Measurements from ENCODE around the gene FRAS1. TPM values are rescaled to one million over a fixed set of nuclear protein-coding genes. Genes with fewer than 3 reads are reported as not detected.

Gene FRAS1
- total RNA-seq, 2 donors from 2014 or later = 2.0 to 7.1 TPM

GRCh38 chr4:78020677-78021076 is 36.4 kb upstream of the FRAS1 start:
- TF ChIP-seq, protein P1, sequence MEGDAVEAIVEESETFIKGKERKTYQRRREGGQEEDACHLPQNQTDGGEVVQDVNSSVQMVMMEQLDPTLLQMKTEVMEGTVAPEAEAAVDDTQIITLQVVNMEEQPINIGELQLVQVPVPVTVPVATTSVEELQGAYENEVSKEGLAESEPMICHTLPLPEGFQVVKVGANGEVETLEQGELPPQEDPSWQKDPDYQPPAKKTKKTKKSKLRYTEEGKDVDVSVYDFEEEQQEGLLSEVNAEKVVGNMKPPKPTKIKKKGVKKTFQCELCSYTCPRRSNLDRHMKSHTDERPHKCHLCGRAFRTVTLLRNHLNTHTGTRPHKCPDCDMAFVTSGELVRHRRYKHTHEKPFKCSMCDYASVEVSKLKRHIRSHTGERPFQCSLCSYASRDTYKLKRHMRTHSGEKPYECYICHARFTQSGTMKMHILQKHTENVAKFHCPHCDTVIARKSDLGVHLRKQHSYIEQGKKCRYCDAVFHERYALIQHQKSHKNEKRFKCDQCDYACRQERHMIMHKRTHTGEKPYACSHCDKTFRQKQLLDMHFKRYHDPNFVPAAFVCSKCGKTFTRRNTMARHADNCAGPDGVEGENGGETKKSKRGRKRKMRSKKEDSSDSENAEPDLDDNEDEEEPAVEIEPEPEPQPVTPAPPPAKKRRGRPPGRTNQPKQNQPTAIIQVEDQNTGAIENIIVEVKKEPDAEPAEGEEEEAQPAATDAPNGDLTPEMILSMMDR (IDR thresholded peaks at IDR 0.05) = no peak
- Histone ChIP-seq H3K27me3 (replicated peaks; ENCODE audit: insufficient read depth) (no peaks in the 10 kb centered on the region), H3K36me3 (no peaks in the 10 kb centered on the region), H3K4me1 (ENCODE audit: control insufficient read depth in 1 of 2, low read depth in 2 of 2) (no peaks in the 10 kb centered on the region), H3K4me3 (no peak overlapping the region), H3K9me3 (no peaks in the 10 kb centered on the region), H3K27ac (no peak overlapping the region)
- DNase-seq (ENCODE audit: low spot score) (no peak), ATAC-seq (ENCODE audit: insufficient number of reproducible peaks, low FRiP score, low read depth) (no peak)

DNA sequence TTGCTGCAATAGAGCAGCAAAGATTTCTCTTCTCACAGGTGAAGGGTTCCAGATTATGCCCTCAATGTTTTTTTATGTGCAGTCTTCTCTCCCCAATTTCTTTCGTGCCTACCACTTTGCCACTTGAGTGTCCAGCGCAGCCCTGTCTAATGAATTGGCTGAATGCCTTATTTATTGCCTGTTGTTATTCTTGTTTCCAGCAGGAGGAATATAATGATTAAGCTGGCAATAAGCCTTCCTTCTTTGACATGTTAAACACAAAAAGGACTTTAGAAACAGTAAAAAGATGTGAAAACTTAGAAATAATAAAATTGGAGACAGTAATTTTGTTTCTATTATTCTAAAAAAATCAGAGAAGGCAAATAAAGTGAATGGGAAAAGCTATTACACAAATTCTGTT is 34.6 kb upstream of the FRAS1 start:
- Histone ChIP-seq H3K4me1 (ENCODE audit: control insufficient read depth in 1 of 2, low read depth in 2 of 2) (no peaks in the 10 kb centered on the region), H3K36me3 (no peaks in the 10 kb centered on the region)

GRCh38 chr4:78024085-78024484 is 33.0 kb upstream of the FRAS1 start:
- H3K4me3 ChIP-seq = no peak overlapping the region
- TF ChIP-seq, protein P1 (IDR thresholded peaks at IDR 0.05) = no peak
- no peaks in the 10 kb centered on the region for H3K4me1 ChIP-seq (ENCODE audit: control insufficient read depth in 1 of 2, low read depth in 2 of 2)
- H3K9me3 ChIP-seq = no peaks in the 10 kb centered on the region
- DNase-seq (ENCODE audit: low spot score) = no peak
- no peak overlapping the region for H3K27ac ChIP-seq
- ATAC-seq (ENCODE audit: insufficient number of reproducible peaks, low FRiP score, low read depth) = no peak
- no peaks in the 10 kb centered on the region for H3K27me3 ChIP-seq (replicated peaks; ENCODE audit: insufficient read depth)
- H3K36me3 ChIP-seq = no peaks in the 10 kb centered on the region

More for the DNA sequence above, 34.6 kb upstream of the FRAS1 start:
- Histone ChIP-seq H3K27me3 (replicated peaks; ENCODE audit: insufficient read depth) (no peaks in the 10 kb centered on the region), H3K4me3 (no peak overlapping the region), H3K27ac (no peak overlapping the region), H3K9me3 (no peaks in the 10 kb centered on the region)
- DNase-seq (ENCODE audit: low spot score) (no peak), ATAC-seq (ENCODE audit: insufficient number of reproducible peaks, low FRiP score, low read depth) (no peak)
- TF ChIP-seq, protein P1 (IDR thresholded peaks at IDR 0.05) = no peak

DNA sequence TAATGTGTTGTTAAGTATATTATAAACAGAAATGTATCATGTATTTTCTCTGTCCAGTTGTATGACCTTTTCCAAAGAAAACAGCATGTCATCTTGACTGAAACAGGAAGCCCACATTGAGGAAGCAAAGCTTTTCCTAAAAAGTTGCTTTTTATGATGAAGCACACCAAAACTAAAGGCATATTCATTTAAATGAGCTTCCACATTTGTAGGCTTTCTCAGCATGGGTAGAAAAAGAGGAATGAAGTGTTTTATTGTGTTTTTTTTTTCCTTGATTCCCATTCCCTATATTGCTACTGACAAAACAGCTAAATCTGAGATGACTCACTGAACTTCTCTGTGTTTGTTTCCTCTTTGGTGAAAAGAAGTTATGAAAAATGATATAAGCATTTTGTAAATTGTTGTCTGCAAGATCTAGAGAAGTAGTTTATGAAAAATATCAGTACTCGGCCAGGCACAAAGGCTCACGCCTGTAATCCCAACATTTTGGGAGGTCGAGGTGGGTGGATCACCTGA is 32.5 kb upstream of the FRAS1 start:
- no peak for ATAC-seq (ENCODE audit: insufficient number of reproducible peaks, low FRiP score, low read depth)
- no peaks in the 10 kb centered on the region for H3K9me3 ChIP-seq
- H3K4me3 ChIP-seq = no peak overlapping the region
- no peaks in the 10 kb centered on the region for H3K4me1 ChIP-seq (ENCODE audit: control insufficient read depth in 1 of 2, low read depth in 2 of 2)
- H3K27ac ChIP-seq = no peak overlapping the region
- no peaks in the 10 kb centered on the region for H3K27me3 ChIP-seq (replicated peaks; ENCODE audit: insufficient read depth)
- no peak for DNase-seq (ENCODE audit: low spot score)
- TF ChIP-seq, protein P1 (IDR thresholded peaks at IDR 0.05) = no peak
- no peaks in the 10 kb centered on the region for H3K36me3 ChIP-seq

DNA sequence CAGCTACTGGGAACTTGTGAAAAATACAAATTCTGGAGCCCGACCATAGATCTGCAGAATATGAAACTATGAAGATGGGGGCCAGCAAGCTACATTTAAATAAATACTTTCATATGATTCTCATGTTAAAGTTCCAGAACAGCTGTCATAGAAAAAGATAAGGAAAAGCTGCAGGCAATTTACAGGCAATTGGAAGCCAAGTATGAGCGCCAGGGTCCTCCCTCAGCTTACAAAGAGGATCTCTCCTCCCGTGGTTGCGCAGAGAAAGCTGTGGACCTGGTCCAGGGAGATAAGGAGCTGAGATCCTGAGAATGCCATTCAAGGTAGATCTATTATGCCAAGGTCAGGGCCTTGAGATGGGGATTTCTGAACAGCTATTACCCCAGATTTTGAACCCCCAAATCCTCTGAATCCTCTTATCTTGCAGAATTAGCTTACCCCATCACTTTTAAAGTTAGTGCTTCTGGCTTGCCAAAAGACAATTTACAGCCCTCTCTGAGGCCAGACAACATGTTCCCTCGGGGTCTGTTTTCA is 25.6 kb upstream of the FRAS1 start:
- no peak for ATAC-seq (ENCODE audit: insufficient number of reproducible peaks, low FRiP score, low read depth)
- TF ChIP-seq, protein P1 (IDR thresholded peaks at IDR 0.05) = no peak

More for the DNA sequence above, 25.6 kb upstream of the FRAS1 start:
- Histone ChIP-seq H3K4me1 (ENCODE audit: control insufficient read depth in 1 of 2, low read depth in 2 of 2) (no peaks in the 10 kb centered on the region), H3K27ac (no peak overlapping the region), H3K36me3 (no peaks in the 10 kb centered on the region), H3K27me3 (replicated peaks; ENCODE audit: insufficient read depth) (no peaks in the 10 kb centered on the region), H3K4me3 (no peak overlapping the region), H3K9me3 (no peaks in the 10 kb centered on the region)
- DNase-seq (ENCODE audit: low spot score) = no peak

Measured in thoracic aorta (tissue), 2 donors.